HG02852 (cell line): ENCODE measurements around the gene CFAP99.

ENCODE experiments used
- ATAC-seq: cut with Tn5 transposase; IDR thresholded peaks from one replicate; pipeline ENCODE4 v1.9.1; 2021; ENCODE audit warnings: mild to moderate bottlenecking, moderate library complexity; ENCODE audit not compliant: unreplicated experiment

CFAP99 gene

DNA sequence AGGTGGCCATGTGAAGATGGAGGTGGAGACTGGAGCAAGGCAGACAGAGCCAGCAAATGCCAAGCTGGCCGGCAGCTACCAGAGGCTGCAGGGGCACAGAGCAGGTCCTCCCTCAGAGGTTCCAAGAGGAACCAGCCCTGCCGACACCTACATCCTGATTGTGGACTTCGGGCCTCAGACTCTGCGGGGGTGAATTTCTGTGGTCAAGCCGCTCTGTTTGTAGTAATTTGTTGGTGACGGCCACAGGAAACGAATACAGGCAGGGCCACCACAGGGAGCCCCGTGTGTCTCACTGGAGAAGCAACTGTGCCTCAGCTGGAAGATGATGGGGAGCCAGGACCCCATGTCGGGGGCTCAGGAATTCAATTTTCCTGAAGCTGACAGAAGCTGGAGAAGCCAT is 28.6 kb upstream of the CFAP99 start:
- ATAC-seq: no peak

DNA sequence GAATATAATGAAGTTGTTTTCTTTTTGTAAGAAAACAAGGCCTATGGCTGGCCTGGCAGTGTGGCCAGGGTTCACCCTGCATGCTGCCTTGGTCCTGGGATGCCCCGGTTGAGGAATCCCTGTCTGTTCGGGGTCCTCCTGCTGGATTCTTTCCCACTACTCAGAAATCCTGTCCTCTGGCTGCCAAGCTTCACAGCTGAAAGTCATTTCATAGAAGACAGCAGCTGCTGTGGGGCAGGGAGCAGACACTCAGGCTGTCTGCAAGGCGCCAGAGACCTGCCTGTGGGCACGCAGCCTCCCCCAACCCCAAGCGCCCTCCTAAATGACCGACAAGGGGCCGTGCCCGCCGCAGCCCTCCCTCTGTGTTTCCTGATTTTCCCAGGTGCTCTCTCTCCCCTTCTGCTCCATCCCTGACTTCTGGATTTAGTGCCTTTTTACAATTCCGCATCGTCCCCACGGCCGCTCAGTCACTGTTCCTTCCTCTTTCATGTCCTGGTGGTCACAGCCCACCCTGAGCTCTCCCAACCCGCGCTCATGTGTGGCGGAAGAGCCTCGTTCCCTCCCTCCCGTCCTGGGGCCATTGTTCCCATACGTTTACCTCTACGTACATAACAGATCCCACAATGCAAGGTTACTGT is 27.9 kb upstream of the CFAP99 start:
- ATAC-seq: no peak

DNA sequence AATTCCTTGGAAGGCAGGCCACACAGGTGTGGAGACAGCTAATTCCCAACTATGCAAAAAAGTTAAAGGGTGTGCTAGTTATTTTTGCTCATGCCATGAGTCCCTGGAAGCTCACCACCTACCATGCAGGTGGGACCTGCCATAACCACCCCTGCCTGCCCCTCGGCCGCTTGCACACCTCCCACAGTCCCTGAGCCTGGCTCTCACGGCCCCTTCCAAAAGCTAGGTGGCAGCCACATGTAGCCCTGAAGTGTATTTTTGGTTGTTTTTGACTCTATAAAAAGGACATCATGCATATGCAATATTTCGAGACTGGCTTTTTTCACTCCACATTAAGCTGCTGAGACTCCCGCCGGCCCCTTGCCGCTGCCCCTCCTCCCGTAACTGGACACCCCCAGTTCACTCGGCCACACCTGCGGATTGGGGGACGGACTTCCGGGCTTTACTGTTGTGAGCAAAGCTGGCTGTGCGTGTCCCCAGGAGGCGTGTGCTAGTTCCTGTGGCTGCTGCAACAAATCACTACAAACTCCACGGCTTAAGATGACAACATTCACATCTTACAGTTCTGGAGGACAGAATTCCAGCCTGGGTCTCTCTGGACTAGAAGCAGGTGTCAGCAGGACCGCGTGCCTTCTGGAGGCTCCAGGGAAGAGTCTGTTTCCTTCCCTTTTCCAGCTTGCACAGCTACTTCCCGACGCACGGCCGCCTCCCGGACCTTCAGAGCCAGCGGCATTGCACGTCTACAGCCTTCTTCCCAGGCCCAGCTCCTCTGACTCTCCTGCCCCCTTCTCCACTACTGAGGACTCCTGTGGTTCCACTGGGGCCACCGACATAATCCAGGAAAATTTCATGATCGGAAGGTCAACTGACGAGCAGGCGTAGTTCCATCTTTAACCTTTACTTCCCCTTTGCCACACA is 25.1 kb upstream of the CFAP99 start:
- no peak for ATAC-seq

DNA sequence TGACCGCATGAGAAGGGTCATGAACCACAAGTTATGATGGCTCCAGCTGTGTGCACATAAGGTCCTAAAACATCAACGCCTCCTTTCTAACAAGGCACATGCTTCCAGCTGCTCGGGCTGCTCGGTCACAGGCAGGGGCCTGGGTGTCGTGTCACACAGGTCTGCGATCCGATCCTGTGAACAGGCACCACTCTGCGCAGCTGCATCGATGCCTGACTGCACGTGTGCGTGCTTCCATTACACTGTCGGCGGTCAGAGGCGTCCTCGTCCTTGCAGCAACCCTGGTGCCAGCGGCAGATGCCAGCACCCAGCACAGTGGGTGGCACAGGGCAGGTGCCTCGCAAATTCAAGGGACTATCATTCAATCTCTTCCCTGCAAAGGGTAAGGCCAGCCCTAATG is 24.2 kb upstream of the CFAP99 start:
- ATAC-seq: no peak

DNA sequence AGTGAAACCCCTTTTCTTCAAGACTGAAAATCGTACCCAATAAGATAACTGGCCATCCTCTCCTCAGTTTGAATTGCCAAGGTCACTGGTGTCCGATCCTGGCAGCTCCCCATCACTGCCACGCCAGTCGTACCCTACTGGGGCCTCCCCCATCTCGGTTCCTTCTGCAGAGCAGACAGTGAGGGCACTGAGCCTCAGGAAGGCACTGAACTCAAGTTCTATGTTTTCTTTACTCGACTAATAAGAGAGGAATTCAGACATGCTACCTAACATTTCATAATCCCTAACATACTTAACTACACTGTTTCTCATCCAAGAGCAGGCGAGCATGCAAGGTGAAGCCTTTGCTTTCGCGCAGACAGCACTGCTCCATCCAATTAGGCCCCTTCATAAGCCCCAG is 23.7 kb upstream of the CFAP99 start:
- no peak for ATAC-seq

DNA sequence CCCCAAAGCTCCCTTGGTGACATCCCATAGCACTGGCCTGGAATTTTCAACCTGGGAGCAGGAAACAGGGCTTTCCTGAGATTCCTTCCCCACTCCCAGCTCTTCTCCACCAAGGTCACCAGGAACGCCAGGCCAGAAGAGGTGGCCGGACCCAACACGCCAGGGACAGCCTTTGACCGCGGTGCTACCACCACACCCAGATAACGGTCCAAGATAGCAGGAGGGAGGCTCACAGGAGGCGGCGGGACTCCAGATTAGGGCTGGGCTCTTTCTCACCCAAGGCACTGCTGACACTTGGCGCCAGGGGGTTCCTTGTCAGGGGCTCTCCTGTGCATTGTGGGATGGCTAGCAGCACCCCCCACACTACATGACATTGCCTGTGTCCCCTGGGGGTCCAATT is 23.2 kb upstream of the CFAP99 start:
- ATAC-seq: no peak

DNA sequence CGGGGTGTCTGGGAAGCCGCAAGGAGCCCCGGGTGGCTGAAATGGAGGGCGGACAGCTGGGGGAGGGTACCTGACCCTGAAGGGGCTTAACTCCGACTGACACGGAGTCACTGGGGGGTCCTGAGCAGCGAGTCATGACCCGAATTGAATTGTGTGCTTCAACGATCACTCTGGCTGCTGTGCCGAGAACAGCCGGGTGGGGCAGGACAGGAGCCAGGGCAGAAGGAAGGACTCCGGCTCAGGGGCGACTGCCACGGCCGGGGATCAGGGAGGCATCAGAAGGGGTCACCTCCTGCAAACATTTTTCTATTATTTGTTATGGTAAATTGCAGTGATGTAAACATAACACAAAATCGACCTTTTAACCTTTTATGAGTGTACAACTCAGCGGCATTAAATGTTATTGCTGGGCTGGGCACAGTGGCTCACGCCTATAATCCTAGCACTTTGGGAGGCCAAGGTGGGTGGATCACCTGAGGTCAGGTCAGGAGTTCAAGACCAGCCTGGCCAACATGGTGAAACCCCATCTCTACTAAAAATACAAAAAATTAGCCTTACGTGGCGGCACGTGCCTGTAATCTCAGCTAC is 21.9 kb upstream of the CFAP99 start:
- no peak for ATAC-seq

DNA sequence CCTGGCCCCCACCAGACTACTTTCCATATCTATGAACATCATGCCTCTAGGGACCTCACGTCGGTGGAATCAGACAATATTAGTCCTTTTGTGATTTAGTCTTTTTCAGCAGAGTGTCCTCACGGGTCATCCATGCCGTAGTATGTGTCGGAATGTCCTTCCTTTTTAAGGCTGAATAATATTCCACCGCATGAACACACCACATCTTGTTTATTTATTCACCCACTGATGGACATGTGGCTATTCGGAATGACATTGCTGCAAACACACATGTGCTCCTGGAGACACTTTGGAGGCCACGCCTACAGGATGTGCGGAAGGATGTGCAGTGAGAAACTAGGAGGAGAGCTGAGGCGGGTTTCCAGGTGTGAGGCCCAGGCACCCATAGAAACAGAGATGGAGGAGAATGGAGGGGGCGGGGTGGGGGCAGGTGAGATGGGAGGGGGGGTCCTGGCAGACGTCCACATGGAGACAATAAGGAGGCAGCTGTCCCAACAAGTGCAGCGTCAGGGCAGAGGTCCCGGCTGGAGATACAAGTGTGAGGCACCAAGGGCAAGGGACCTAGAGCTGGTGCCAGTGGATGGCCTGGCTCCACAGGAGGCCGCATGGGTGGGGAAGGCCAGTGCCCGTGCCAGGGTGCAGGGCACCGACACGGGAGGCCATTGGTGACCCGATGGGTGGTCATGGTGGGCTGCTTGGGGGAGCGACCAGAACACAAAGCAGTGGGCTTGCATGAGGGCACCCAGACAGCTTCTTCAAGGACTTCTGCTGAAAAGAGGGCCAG is 21.0 kb upstream of the CFAP99 start:
- no peak for ATAC-seq

DNA sequence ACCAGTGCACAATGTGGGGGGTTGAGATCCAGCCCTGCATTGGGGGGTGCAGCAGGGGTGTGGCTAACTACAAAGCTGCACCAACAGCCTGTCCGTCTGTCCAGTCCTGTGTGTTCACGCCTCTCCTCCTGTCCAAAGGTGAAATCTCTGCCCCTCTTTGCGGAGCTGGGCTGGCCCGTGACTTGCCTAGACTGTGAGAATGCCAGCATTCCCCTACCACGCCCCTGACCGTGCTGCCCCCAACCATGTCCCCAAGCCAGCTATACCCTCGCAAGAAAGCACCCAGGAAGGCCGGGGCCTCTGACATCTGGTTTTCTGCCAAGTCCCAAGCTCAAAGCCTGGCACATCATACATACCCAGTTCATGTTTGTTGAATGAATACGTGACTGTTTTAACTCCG is 19.5 kb upstream of the CFAP99 start:
- ATAC-seq: no peak

DNA sequence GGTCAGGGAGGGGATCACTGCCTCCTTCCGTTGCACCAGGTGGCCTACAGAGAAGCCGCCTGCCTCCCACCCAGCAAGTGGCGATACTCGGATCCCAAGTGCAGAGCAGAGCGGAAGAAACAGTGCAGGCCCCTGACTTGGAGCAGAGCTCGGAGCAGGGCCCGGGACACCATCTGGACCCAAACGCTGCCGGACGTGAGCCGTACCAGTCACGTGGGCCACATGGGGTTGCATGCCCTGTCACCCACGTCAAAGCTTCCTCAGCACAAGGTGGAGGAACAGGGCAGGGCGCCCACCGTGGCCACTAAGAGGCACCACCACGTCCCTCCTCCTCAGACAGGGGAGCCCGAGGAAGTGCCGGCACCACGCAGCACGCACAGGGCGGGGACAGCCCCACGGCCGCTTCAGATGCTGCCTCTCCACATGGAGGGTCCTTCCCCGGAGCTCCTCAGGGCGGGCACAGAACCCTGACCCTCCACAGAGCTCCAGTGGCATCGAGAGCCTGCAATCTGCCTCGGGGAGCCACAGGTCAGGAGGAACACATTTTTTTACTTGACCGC is 19.0 kb upstream of the CFAP99 start:
- no peak for ATAC-seq

DNA sequence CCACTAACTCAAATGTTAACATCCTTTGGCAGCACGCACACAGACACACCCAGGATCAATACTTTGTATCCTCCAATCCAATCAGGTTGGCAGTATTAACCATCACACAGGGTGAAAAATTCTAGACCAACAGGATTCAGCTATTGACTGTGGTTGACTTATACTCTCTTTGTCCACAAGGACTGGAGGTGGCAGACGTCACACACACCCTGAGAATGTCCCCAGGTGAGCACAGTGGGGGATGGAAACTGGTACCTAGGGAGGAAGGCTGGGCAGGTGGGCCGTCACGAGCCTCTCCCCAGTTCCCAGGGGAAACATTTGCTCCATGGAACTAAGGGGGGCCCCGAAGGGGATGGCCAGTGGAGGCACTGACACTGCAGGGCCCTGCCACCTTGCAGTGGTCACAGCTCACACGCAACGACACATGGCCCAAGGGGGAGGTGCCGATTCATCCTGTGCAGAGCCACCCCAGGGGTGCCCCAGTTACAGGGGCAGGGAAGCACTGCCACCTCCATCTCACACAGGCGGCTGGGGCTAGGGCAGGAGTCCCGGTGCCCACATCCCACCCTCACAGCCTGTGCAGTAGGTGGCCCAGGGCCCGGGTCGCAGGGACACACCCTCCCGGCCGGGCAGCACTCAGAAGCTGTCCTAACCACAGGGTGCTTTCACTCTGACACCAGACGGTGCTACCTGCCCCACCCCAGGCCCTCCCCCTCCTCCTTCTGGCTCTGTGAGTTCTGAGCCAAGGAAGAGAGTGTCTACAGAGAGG is 17.7 kb upstream of the CFAP99 start:
- ATAC-seq: no peak

DNA sequence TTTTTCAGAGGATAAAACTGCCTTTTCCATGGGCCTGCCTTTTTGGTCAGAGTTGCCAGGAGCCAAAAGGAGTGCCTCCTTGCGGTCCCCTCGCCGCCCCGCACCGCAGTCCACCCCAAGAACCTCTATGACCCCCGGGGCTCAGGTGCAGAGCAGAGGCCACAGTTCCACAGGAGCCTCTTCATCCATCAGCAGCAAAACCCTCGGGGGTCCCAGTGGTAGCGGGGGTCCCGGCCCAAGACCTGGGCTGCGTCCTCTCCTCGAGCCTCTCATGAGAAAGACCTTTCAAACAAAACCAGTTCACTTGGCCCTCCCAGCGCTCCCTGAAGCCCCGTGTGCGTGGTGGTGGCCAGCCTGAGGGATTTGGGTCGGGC is 17.2 kb upstream of the CFAP99 start:
- ATAC-seq: no peak

DNA sequence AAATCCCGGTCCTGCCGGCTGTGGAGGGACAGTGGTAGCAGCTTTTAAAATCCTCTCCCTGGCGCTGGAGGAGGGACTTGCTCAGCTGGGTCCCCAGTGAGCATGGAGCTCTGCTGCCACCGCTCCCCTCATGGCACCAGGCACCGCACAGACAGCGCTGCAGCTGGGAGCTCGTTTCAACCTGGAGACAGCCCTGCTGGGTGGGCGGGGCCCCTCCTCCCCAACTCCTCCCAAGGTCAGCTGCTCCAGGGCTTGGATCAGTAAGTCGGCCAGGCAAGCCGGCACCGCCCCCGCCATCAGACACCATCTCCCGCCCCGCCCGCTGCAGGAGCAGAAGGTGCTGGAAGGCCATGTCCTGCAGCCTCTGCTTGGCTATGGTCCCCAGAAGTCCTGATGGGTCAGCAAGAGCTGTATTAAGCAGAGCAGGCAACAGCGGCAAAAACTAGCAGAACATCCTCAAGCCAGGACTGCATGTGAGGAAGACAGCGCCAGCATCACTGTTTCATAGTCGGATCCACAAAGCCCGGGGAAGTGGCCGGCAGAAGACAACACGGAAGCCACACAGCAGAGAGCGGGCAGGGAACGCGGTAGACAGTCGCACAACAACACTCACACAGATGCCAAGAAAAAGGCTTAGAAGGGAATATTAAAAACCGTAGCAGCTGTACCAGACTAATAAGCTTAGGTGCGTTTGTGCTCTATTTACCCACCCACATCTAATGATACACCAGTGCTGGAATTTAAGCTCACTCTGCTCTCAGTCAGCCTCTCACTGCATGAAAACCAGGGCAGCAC is 16.5 kb upstream of the CFAP99 start:
- no peak for ATAC-seq

DNA sequence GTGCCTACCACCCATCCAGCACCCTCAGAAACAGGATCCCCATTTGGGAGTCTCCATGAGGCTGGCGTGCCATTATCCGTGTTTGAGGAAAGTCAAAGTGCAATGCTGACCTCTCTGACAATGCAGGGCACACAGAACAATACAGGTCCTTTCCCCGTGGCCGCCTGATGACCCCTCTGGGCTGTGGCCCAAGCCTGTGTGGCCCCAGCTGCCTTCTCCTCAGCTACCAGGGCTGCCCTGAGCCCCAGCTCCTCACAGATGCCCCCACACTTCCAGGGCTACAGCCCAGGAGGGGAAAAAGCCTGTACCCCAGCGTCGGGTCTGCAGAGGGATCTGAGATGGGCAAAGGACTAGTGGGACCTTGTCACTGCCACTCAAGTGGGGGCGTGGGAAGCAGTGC is 15.8 kb upstream of the CFAP99 start:
- no peak for ATAC-seq

DNA sequence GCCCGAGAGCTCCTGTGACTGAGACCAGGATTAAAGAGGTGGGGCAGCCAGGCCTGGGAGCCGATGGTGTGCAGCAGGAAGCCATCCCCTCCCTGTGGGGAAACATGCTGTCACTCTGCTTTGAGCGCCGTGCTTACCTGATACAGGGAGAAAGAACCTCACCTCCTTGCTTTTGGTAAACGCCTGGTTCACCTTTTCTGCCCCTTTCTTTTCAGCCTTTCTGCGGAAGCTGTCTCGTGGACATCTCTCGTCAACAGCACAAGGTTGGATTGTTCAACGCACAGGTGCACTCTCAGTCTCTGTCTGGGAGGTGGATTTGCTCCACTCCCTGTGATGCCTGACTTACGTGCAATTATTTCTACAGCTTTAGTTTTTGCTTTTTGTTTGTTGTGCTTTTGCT is 12.3 kb upstream of the CFAP99 start:
- no peak for ATAC-seq

DNA sequence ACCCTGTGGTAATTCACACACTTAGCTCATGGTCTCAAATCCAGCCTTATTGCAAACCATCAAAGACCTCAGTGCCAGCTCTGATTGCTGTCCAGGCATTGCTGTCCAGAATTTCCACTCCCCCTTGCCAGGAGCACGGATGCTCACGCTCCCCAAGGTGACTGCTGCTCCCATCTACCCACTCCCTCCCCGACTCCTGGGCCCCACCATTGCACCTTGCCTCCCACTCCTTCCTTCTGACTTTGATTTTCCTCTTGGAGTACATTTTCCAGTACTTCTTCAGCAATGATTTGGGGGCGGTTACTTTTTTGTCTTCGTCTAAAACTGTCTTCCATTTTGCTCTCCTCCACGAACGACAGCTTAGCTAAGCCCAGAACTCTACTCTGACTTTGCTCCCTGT is 11.8 kb upstream of the CFAP99 start:
- no peak for ATAC-seq

DNA sequence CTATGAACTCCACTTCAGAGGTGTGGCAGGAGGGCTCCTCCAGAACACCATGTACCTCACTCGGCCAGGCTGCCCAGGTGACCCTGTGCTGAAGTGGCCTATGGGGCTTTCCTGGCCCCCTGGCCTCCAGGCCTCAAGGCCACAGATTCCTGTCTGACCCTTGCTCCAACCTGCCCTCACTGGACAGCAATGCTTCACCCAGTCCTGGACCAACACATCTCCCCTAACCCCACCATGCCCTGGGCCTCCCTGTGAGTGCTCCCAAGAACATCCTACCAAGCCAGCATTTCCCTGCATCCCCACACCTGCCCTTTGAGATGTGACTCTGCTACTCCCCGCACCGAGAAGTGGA is 10.8 kb upstream of the CFAP99 start:
- ATAC-seq: no peak

DNA sequence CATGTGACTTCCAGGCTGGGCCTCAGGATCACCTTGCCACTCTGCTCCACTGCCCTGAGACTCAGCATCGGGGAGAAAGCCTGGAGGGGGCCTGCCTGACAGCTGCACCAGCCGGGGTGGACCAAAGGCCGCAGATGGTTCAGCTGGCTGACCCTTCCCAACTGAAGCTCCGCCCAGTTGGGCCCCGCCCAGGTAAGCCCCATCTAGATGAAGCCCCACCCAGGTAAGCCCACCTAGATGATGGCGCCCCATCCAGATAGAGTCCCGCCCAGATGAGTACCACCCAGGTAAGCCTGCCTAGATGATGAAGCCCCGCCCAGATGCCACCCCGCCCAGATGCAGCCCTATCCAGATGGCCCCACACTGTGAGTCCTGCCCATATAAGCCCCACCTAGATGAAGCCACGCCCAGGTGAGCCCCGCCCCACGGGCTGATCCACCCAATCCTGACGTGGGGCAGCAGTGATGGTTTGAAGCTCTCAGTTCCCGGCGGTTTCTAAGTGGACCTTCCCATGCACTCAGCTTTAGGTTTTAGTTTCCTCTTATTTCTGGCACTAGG is 10.3 kb upstream of the CFAP99 start:
- no peak for ATAC-seq

DNA sequence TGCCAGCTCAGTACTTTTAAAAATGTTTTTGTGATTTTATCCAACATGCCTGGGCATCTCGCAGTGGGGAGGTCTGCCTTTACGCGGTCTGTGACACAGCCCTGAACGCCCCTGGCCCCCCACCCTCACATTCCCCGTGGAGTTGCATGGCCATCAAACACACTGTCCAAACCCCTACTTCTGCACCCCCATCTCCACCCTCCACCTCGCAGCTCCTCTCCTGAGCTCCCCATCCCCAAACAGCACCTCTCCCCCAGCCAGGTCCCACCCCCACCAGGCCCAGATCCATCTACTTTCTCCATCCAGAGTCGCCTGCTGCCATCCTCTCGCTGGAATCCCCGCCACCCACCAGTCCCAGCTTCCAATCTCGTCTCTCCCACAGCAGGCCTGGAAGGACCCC is 9.8 kb upstream of the CFAP99 start:
- no peak for ATAC-seq
